GM12874 (cell line): ENCODE data around the gene PDK2.

ENCODE experiments used
- TF ChIP-seq, protein P1 (sequence below): IDR thresholded peaks from 2 replicates; pipeline ENCODE4 v1.5.1; 2011; ENCODE audit warnings: low read depth, mild to moderate bottlenecking, control low read depth, low read length, moderate library complexity; ENCODE audit not compliant: insufficient read depth

The PDK2 gene

DNA sequence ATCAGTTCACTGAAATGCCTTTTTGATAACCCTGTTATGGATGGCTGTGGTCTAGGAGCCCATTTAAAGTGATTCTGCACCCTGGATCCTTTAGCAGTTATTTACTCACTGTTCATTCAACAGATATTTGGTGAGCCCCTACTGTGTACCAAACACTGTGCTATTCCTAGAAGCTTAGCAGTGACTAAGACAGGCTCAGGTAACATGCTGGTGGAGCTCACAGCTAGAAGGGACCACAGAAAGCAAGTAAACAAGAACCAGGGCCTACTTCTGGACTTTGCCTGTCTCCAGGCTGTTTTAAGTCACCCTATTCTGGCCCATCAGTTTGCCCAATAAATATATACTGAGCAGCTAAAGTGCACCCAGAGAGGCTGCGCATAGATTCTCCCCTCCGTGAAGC lies 28.2 kb upstream of the PDK2 start:
- TF ChIP-seq, protein P1, sequence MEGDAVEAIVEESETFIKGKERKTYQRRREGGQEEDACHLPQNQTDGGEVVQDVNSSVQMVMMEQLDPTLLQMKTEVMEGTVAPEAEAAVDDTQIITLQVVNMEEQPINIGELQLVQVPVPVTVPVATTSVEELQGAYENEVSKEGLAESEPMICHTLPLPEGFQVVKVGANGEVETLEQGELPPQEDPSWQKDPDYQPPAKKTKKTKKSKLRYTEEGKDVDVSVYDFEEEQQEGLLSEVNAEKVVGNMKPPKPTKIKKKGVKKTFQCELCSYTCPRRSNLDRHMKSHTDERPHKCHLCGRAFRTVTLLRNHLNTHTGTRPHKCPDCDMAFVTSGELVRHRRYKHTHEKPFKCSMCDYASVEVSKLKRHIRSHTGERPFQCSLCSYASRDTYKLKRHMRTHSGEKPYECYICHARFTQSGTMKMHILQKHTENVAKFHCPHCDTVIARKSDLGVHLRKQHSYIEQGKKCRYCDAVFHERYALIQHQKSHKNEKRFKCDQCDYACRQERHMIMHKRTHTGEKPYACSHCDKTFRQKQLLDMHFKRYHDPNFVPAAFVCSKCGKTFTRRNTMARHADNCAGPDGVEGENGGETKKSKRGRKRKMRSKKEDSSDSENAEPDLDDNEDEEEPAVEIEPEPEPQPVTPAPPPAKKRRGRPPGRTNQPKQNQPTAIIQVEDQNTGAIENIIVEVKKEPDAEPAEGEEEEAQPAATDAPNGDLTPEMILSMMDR = no peak

- TF ChIP-seq, protein P1 = no peak
Measured at GRCh38 chr17:50067996-50068395, 27.2 kb upstream of the PDK2 start.

- TF ChIP-seq, protein P1 = no peak
Measured at GRCh38 chr17:50070908-50071680, 24.1 kb upstream of the PDK2 start.

GRCh38 chr17:50071692-50072091 lies 23.5 kb upstream of the PDK2 start:
- TF ChIP-seq, protein P1 = no peak

DNA sequence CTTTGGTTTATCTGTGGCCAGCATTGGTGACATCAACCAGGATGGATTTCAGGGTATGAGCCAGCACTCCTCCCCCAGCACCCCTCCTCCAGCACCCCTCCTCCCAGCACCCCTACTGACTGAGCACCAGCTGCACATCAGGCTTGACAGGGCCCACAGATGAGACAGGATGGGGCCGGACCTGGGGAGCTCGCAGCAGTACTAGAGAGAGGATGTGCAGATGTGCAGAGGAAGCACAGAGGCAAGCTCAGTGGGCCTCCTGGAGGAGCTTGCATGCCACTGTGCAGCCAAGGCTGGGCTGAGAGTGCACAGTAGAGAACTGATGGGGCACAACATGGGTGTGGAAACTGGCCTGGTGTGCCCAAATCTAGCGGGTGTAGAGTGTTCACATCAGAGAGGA lies 23.0 kb upstream of the PDK2 start:
- TF ChIP-seq, protein P1 = no peak

- TF ChIP-seq, protein P1 = no peak
Measured at GRCh38 chr17:50072925-50073324, 22.2 kb upstream of the PDK2 start.

DNA sequence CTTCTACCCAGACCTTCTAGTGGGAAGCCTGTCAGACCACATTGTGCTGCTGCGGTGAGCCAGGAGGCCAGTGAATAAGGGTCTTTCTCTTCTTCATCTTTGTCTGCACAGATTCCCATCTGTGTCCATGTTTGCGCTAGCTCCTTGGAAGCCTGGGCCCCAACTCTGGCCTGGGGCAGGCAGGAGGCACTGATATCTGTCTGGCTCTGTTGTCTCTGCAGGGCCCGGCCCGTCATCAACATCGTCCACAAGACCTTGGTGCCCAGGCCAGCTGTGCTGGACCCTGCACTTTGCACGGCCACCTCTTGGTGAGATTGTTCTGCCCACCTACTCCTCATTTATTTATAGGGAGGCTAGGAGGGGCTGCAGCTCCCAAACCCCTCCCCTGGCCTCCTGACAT lies 20.9 kb upstream of the PDK2 start:
- TF ChIP-seq, protein P1 = no peak
